Thoracic aorta (tissue), 2 donors: ENCODE measurements around the gene MAML3. TPM values are rescaled to one million over a fixed set of nuclear protein-coding genes. Genes with fewer than 3 reads are reported as not detected.

Experiments used
- ATAC-seq: fragments of 150-250 bp; one replicate; pipeline ENCODE4 v1.8.0; 2017; ENCODE audit warnings: low read depth; ENCODE audit not compliant: insufficient number of reproducible peaks, low FRiP score
- DNase-seq: peaks from one replicate; pipeline ENCODE4 v3.0.0-alpha.2; 2020; ENCODE audit warnings: low spot score
- H3K27ac ChIP-seq, 2 donors: fragments of 200-600 bp; sonication (generic); 1 replicate in 1 of 2; 2 replicates in 1 of 2; pipeline ENCODE4 v1.5.1; 2016; ENCODE audit warnings: mild to moderate bottlenecking in 2 of 2, moderate library complexity in 2 of 2
- H3K27me3 ChIP-seq: fragments of 200-600 bp; sonication (generic); replicated peaks from 2 replicates; pipeline ENCODE4 v1.6.0; 2016; ENCODE audit warnings: mild to moderate bottlenecking; ENCODE audit not compliant: insufficient read depth
- H3K36me3 ChIP-seq: fragments of 200-600 bp; sonication (generic); one replicate; pipeline ENCODE4 v1.5.1; 2016
- H3K4me1 ChIP-seq, 2 donors: fragments of 200-600 bp; sonication (generic); 1 replicate in 1 of 2; 2 replicates in 1 of 2; pipeline versions ENCODE4 v1.5.1 to v1.6.0; 2016; ENCODE audit warnings: low read depth in 2 of 2, mild to moderate bottlenecking in 1 of 2; ENCODE audit not compliant: control insufficient read depth in 1 of 2
- H3K4me3 ChIP-seq: fragments of 200-600 bp; sonication (generic); 2 replicates; pipeline ENCODE4 v1.5.1; 2016; ENCODE audit warnings: mild to moderate bottlenecking
- H3K9me3 ChIP-seq: fragments of 200-600 bp; sonication (generic); 2 replicates; pipeline ENCODE4 v1.5.1; 2016
- total RNA-seq, 2 donors: library from RNA; depleted of rRNA; stranded (reverse); fragments of >200 nt; gene quantifications; one replicate each; pipeline versions ENCODE4 v1.1.0 to v1.2.3, GENCODE V29; 2016
- TF ChIP-seq, protein P1 (sequence below): fragments of 200-600 bp; sonication (generic); IDR thresholded peaks from one replicate; pipeline ENCODE4 v1.5.1; 2019; ENCODE audit warnings: antibody characterized with exemption

Gene MAML3
- total RNA-seq, 2 donors from 2014 or later: 7.3 to 14.1 TPM

DNA sequence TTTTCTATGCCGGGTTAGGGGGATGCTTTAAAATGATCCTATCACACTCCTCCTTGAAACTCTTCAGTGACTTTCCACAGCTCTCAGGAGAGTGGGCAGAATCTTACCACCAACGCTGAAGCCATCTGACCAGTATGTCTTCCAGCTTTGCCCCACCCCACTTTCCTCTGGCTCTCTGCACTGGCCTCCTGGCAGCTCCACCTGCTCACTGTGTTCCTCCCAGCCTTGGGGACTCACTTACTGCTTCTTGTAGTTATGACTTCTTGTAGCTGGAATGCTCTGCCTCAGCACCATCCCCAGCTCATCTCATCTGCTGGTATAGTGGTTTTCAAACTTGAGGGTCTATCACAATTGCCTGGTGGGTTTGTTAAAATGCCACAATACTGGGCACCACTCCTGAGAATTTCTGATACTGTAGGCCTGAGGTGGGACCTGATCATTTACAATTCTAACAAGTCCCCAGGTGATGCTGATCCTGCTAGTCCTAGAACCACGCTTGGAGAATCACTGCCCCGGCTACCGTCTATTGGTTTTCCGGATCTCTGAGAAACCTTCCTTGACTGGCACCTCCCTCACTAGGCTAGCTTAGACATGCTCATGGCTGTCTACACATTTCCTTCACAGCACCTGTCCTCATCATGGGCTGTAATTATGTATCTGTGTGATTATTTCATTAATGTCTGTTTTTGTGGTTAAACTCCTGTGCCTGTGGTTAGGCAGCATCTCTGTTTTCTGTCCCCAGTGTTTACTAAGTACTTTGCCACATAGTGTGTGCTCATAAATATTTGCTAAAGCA is 336.1 kb downstream of the MAML3 start:
- Histone ChIP-seq H3K36me3 (no peaks in the 10 kb centered on the region), H3K4me1 (peaks cover 10 to 23% of the 10 kb centered on the region in 2 donors), H3K27me3 (no peaks in the 10 kb centered on the region), H3K4me3 (no peak overlapping the region), H3K27ac (no peak overlapping the region), H3K9me3 (no peaks in the 10 kb centered on the region)
- DNase-seq (no peak), ATAC-seq (peak; percentile 13)
- TF ChIP-seq, protein P1, sequence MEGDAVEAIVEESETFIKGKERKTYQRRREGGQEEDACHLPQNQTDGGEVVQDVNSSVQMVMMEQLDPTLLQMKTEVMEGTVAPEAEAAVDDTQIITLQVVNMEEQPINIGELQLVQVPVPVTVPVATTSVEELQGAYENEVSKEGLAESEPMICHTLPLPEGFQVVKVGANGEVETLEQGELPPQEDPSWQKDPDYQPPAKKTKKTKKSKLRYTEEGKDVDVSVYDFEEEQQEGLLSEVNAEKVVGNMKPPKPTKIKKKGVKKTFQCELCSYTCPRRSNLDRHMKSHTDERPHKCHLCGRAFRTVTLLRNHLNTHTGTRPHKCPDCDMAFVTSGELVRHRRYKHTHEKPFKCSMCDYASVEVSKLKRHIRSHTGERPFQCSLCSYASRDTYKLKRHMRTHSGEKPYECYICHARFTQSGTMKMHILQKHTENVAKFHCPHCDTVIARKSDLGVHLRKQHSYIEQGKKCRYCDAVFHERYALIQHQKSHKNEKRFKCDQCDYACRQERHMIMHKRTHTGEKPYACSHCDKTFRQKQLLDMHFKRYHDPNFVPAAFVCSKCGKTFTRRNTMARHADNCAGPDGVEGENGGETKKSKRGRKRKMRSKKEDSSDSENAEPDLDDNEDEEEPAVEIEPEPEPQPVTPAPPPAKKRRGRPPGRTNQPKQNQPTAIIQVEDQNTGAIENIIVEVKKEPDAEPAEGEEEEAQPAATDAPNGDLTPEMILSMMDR: no peak

DNA sequence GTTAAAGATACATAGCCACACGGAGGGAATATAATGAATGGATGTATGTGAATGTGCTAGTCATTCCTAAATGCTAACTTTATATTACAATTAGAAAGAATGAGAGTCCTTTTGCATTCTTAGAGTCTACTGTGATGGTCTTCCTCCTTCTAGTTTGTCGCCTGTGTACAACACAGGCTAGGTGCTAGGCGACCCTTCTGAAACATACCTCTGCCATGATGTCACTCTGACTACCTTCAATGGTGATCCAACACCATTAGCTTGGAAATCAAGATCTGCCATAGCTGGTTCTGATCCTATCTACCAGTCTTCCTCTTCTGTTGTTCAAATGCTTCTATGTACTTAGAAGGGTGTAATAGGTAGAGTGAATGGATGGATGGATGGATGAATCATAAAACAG is 337.1 kb downstream of the MAML3 start:
- Histone ChIP-seq H3K4me3 (no peak overlapping the region), H3K9me3 (no peaks in the 10 kb centered on the region), H3K27me3 (no peaks in the 10 kb centered on the region), H3K27ac (peak overlapping the region; percentile 57 to 60), H3K36me3 (no peaks in the 10 kb centered on the region), H3K4me1 (peaks cover 10 to 29% of the 10 kb centered on the region in 2 donors)
- DNase-seq (no peak), ATAC-seq (no peak)
- TF ChIP-seq, protein P1: no peak

GRCh38 chr4:139815778-139816601 is 338.0 kb downstream of the MAML3 start:
- peak; percentile 30 for DNase-seq
- TF ChIP-seq, protein P1: no peak
- peak overlapping the region; percentile 57 to 60 for H3K27ac ChIP-seq

GRCh38 chr4:139814323-139815015 is 339.5 kb downstream of the MAML3 start:
- H3K4me1 ChIP-seq: peaks cover 10 to 29% of the 10 kb centered on the region in 2 donors
- ATAC-seq: no peak
- no peaks in the 10 kb centered on the region for H3K9me3 ChIP-seq
- no peak overlapping the region for H3K27ac ChIP-seq
- H3K4me3 ChIP-seq: no peak overlapping the region
- DNase-seq: no peak
- H3K27me3 ChIP-seq: no peaks in the 10 kb centered on the region
- TF ChIP-seq, protein P1: no peak
- no peaks in the 10 kb centered on the region for H3K36me3 ChIP-seq

More at GRCh38 chr4:139815778-139816601, 338.0 kb downstream of the MAML3 start:
- peak overlapping the region; percentile 77 for H3K4me3 ChIP-seq
- H3K36me3 ChIP-seq: no peaks in the 10 kb centered on the region
- H3K27me3 ChIP-seq: no peaks in the 10 kb centered on the region
- no peaks in the 10 kb centered on the region for H3K9me3 ChIP-seq
- ATAC-seq: peak; percentile 33
- peaks cover 10 to 29% of the 10 kb centered on the region in 2 donors for H3K4me1 ChIP-seq
